ENCODE results near the gene CFLAR. TPM values are rescaled to one million over a fixed set of nuclear protein-coding genes. Genes with fewer than 3 reads are reported as not detected.
"Not testable (repeated sequence)": the region's sequence is repeated elsewhere in the genome, so short reads cannot be mapped to it uniquely, and the experiment has no call there.

The CFLAR gene
- total RNA-seq, 1 experiment from 2014 or later = 75.4 TPM

- ChIA-PET CTCF (interaction anchor here (0.7 kb wide), 1 partner anchor 33 kb away, joined by 3 read pairs; no protein-coding TSS in a partner anchor), POLR2A (ENCODE audit: unreplicated experiment) (interaction anchor here (0.5 to 0.7 kb wide), 2 partner anchors 33 to 397 kb away, joined by 3 to 9 read pairs; no protein-coding TSS in a partner anchor)
- TF ChIP-seq EZH2 (IDR thresholded peaks at IDR 0.05; ENCODE audit: low read depth) (no peak), CTCF (conservative IDR thresholded peaks at IDR 0.05) (no peak)
- Histone ChIP-seq H4K20me1 (ENCODE audit: insufficient read depth) (no peaks in the 10 kb centered on the region), H3K79me2 (ENCODE audit: low read depth) (no peaks in the 10 kb centered on the region), H3K4me1 (replicated peaks; ENCODE audit: insufficient read depth) (peaks cover 16% of the 10 kb centered on the region), H3K4me3 (no peak overlapping the region), H3K4me2 (no peak overlapping the region), H3K27ac (no peak overlapping the region), H3K27me3 (ENCODE audit: insufficient read depth, low read depth) (no peaks in the 10 kb centered on the region), H3K9me2 (ENCODE audit: insufficient read depth) (no peaks in the 10 kb centered on the region), H2AFZ (no peak overlapping the region), H3K9me3 (ENCODE audit: insufficient read depth, low read depth) (no peaks in the 10 kb centered on the region), H3F3A (ENCODE audit: insufficient read depth, low read depth) (peaks cover 17% of the 10 kb centered on the region), H3K36me3 (ENCODE audit: low read depth) (peaks cover 10% of the 10 kb centered on the region)
- no peak for DNase-seq
- no TSS peak for BruUV-seq (replicated peaks)
- intact Hi-C loops (cut with micrococcal nuclease; ENCODE audit: unreplicated experiment) = no loop called here
These were observed 28.4 kb downstream of the CFLAR start for GRCh38 chr2:201144101-201145051.

GRCh38 chr2:201148434-201148990 is 32.5 kb downstream of the CFLAR start:
- no TSS peak for BruUV-seq (replicated peaks)
- no peak overlapping the region for H2AFZ ChIP-seq
- peaks cover 12% of the 10 kb centered on the region for H3K79me2 ChIP-seq (ENCODE audit: low read depth)
- no peaks in the 10 kb centered on the region for H4K20me1 ChIP-seq (ENCODE audit: insufficient read depth)
- intact Hi-C loops (cut with micrococcal nuclease; ENCODE audit: unreplicated experiment) = no loop called here
- H3F3A ChIP-seq (ENCODE audit: insufficient read depth, low read depth) = peaks cover 48% of the 10 kb centered on the region
- DNase-seq = no peak
- H3K27ac ChIP-seq = peak overlapping the region; percentile 97
- no peaks in the 10 kb centered on the region for H3K27me3 ChIP-seq (ENCODE audit: insufficient read depth, low read depth)
- H3K4me1 ChIP-seq (replicated peaks; ENCODE audit: insufficient read depth) = peaks cover 46% of the 10 kb centered on the region
- H3K36me3 ChIP-seq (ENCODE audit: low read depth) = peaks cover 11% of the 10 kb centered on the region
- H3K4me2 ChIP-seq = peak overlapping the region; percentile 23
- no peaks in the 10 kb centered on the region for H3K9me2 ChIP-seq (ENCODE audit: insufficient read depth)
- CTCF ChIA-PET = interaction anchor here (0.6 to 0.9 kb wide), 3 partner anchors 17 to 71 kb away, joined by 4 to 6 read pairs (median 5); no protein-coding TSS in a partner anchor
- H3K4me3 ChIP-seq = no peak overlapping the region
- H3K9me3 ChIP-seq (ENCODE audit: insufficient read depth, low read depth) = no peaks in the 10 kb centered on the region
- POLR2A ChIA-PET (ENCODE audit: unreplicated experiment) = interaction anchor here (0.7 to 1.1 kb wide), 2 partner anchors 18 to 31 kb away, joined by 3 to 5 read pairs; no protein-coding TSS in a partner anchor
- TF ChIP-seq EZH2 (IDR thresholded peaks at IDR 0.05; ENCODE audit: low read depth) (no peak), CTCF (conservative IDR thresholded peaks at IDR 0.05) (no peak)

GRCh38 chr2:201149064-201149820 is 33.3 kb downstream of the CFLAR start:
- POLR2A ChIA-PET (ENCODE audit: unreplicated experiment) = interaction anchor here (0.6 to 1.1 kb wide), 4 partner anchors 23 to 160 kb away, joined by 3 to 5 read pairs (median 4); no protein-coding TSS in a partner anchor
- Histone ChIP-seq H3K36me3 (ENCODE audit: low read depth) (peaks cover 13% of the 10 kb centered on the region), H3K27me3 (ENCODE audit: insufficient read depth, low read depth) (no peaks in the 10 kb centered on the region), H3K9me2 (ENCODE audit: insufficient read depth) (no peaks in the 10 kb centered on the region), H3K27ac (peak overlapping the region; percentile 97), H4K20me1 (ENCODE audit: insufficient read depth) (no peaks in the 10 kb centered on the region), H3K4me2 (peak overlapping the region; percentile 69), H3K79me2 (ENCODE audit: low read depth) (peaks cover 12% of the 10 kb centered on the region), H3K9me3 (ENCODE audit: insufficient read depth, low read depth) (no peaks in the 10 kb centered on the region), H2AFZ (no peak overlapping the region), H3F3A (ENCODE audit: insufficient read depth, low read depth) (peaks cover 48% of the 10 kb centered on the region), H3K4me1 (replicated peaks; ENCODE audit: insufficient read depth) (peaks cover 46% of the 10 kb centered on the region), H3K4me3 (no peak overlapping the region; the same call in 1 of the 2 replicates)
- BruUV-seq (replicated peaks) = no TSS peak
- peak in 1 of 2 experiments; percentile 92 for DNase-seq
- intact Hi-C loops (cut with micrococcal nuclease; ENCODE audit: unreplicated experiment) = loop anchor here (1.0 kb wide), 2 partner anchors 20 to 31 kb away; no protein-coding TSS in a partner anchor
- CTCF ChIA-PET = interaction anchor here (0.9 kb wide), 1 partner anchor 18 kb away, joined by 6 read pairs; no protein-coding TSS in a partner anchor
- TF ChIP-seq EZH2 (IDR thresholded peaks at IDR 0.05; ENCODE audit: low read depth) (no peak), CTCF (conservative IDR thresholded peaks at IDR 0.05) (no peak)

- CTCF ChIA-PET = interaction anchor here (0.6 kb wide), 1 partner anchor 253 kb away, joined by 3 read pairs; no protein-coding TSS in a partner anchor
- peak overlapping the region; percentile 69 for H3K4me2 ChIP-seq
- POLR2A ChIA-PET (ENCODE audit: unreplicated experiment) = interaction anchor here (0.6 to 1.1 kb wide), 3 partner anchors 23 to 161 kb away, joined by 3 to 5 read pairs (median 4); no protein-coding TSS in a partner anchor
- peaks cover 12% of the 10 kb centered on the region for H3K79me2 ChIP-seq (ENCODE audit: low read depth)
- not testable (repeated sequence) for H2AFZ ChIP-seq; BruUV-seq (replicated peaks); H3K4me3 ChIP-seq; H3K27me3 ChIP-seq (ENCODE audit: insufficient read depth, low read depth); H3K9me2 ChIP-seq (ENCODE audit: insufficient read depth); H3K9me3 ChIP-seq (ENCODE audit: insufficient read depth, low read depth); H4K20me1 ChIP-seq (ENCODE audit: insufficient read depth)
- H3K36me3 ChIP-seq (ENCODE audit: low read depth) = peaks cover 17% of the 10 kb centered on the region
- peaks cover 46% of the 10 kb centered on the region for H3K4me1 ChIP-seq (replicated peaks; ENCODE audit: insufficient read depth)
- intact Hi-C loops (cut with micrococcal nuclease; ENCODE audit: unreplicated experiment) = loop anchor here (1.0 to 10.0 kb wide), 4 partner anchors 20 to 185 kb away; partner anchors contain the start of genes HYCC2 and ORC2
- peak overlapping the region; percentile 97 for H3K27ac ChIP-seq
- peaks cover 48% of the 10 kb centered on the region for H3F3A ChIP-seq (ENCODE audit: insufficient read depth, low read depth)
- peak; percentile 67 to 69 for DNase-seq
These were observed 33.8 kb downstream of the CFLAR start for GRCh38 chr2:201149821-201150165.

Data from PC-9 (cell line).